Left ventricle myocardium superior (tissue), 1 donor: Measurements from ENCODE around the gene PUM1. TPM values are rescaled to one million over a fixed set of nuclear protein-coding genes. Genes with fewer than 3 reads are reported as not detected.

Experiments used
- ATAC-seq: fragments of 200-7000 bp; cut with Tn5 transposase; one replicate; pipeline ENCODE4 v1.9.1; 2020; ENCODE audit warnings: mild to moderate bottlenecking, moderate library complexity
- DNase-seq: peaks from one replicate; pipeline ENCODE4 v3.0.0-alpha.2; 2020
- intact Hi-C: fragments of 100-400 bp; cut with micrococcal nuclease; formaldehyde crosslinking; loops from one replicate; pipeline ENCODE4 v1.11.0; 2022
- total RNA-seq: library from RNA; stranded (reverse); fragmentation: NEBNext Ultra II Directional; extraction: Animal tissue kit (Norgen Biotek cat#: 25700); gene quantifications from one replicate; pipeline ENCODE4 v1.2.1, GENCODE V29; 2021
- donor health status: DM: no; HTN: yes; CAD: no; lungs with severe emphysema.

PUM1 gene
- total RNA-seq, 1 donor from 2014 or later = 75.0 TPM

DNA sequence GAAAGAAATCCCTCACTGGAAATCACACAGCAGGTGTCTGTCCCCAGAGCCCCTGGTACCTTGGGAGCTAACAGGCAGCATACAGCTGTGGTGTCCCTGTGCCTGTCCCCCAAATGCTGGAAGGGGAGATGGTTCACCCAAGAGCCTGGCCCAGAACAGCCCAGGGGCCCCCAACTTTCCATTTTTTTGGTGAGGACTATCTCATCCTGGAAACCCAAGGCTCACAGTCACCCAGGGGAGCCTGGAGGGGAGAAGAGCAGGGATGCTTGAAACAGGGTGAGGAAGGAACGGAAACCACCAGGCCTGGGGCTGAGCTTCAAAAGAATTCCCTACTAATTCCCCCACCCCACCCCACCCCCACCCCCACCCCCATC lies 160.6 kb downstream of the PUM1 start:
- no peak for ATAC-seq
- intact Hi-C loops = no loop called here
- DNase-seq = no peak

DNA sequence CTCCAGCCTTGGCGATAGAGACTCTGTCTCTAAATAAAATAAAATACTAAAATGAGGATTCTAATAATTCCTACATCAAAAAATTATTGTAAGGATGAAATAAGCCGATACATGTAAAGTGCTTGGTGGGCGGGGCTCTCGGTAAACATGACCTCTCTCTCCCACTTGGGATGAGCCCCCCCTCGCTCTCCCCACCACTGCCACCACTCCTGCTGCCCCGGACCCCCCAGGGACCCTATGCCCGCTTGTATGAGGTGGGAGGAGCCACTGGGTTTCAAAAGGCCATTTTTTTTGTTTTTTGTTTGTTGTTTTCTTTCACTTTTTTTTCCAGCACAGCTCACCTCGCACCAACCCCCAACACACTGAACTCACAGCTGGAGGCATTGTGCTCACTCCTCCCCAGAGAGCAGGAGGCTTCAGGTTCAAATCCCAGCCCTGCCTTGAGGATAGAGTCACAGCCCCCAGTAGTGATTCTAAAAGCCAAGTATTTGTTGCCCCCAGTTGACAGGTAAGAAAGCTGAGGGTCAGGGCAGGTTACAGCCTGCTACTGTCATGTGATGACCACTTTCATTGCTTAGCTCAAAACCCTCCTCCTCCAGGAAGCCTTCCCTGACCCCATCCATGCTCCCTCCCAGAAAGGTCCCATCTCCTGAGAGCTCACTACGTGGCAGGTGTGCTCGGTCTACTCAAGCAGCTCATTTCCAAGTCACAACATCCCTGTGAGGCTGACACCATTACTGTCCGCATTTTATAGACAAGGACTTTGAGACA lies 161.1 kb downstream of the PUM1 start:
- intact Hi-C loops = no loop called here
- ATAC-seq (no peak), DNase-seq (no peak)

DNA sequence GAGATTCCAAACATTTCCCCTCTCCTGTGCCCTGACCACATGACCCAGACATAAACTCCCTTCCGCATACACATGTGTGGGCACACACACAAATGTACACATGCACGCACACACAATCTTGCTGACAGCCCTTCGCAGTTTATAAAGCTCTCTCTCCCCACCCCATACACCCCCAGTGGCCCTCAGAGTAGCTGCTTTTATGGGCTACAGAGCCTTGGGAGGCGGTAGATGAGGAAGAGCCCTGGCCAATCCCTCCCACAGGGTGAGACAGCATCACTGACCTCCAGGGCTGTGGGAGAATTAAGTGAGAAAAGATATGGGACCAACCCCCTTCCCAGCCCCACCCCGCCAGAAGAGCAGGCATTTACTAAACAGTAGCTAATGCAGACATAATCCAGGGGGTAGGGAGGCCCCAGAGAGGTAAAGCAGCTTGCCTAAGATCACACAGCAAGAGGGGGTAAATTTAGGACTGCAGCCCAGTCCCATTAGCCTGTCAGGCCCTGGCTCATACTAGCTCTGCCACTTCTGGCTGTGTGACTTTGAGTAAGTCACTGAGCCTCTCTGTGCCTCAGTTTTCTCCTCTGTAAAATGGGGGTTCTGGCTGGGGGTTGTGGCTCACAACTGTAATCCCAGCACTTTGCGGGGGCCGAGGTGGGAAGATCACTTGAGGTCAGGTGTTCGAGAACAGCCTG lies 162.0 kb downstream of the PUM1 start:
- ATAC-seq (no peak), DNase-seq (no peak)
- intact Hi-C loops = no loop called here

DNA sequence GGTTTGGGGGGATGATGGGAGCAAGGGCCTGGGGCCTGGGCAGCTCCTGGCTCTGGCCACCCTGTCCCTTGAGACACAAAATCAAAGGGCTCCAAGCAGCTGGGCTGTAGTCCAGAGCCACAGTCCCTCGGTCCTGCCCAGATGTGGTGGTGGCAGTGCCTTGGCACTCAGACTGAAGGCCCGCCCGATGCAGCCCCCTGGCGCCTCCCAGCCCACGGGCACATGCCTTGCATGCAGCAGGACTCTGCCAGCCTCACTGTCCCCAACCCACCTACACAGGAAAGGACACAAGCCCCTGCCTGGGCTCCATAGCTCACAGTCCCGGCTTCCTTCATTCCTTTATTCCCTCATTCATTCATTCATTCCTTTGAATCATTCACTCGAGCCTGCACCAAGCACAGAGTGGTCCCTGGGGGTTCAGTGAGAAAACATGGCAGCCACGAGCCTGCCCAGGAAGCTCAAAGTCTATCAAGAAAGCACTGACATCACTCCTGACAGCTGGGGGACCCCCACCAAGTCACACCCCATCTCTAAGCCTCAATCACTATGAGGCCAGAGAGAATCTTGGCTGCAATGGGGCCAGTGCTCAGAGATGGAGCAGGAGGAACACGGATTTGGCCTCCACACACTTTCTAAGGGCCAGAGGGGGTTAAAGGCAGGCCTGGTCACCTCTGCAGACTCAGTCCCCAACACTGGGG lies 162.8 kb downstream of the PUM1 start:
- peak; percentile 19 for ATAC-seq
- intact Hi-C loops = no loop called here

DNA sequence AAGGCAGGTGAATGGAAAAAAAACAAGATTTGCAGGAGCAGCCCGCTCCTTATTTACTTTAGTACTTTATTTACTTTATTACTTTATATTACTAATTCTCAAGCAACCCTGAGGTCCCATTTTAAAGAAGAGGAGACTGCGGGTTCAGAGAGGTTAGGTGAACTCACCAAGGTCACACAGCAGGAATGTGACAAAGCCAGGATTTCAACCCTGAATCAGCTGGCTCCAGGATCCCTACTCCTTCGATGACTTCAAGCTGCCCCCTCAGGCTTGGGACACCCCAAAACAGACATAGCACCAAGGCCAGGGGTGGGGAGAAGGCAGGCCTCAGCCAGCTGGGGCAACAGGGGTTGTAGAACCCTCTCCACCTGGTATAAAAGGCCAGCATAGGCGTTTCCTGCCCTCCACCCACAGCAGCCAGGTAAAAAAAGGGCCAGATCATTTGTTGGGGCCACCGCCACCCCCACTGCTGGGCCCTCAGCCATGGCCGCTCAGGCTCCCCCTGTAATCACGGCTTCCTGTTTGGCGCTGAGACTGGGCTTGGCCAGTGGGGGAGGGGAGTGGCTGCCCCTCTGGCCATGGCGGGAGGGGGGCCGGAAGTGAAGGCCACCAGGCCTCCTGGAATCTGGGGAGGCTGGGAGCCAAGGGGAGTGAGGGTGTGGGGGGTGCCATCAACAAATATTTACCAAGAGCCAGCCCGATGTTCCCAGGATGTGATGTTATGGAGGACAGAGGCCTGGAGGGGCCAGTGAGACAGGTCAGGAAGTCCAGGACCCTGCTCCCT lies 163.5 kb downstream of the PUM1 start:
- ATAC-seq (peak; percentile 63), DNase-seq (peak; percentile 63)
- intact Hi-C loops = no loop called here

More for the DNA sequence above, 162.8 kb downstream of the PUM1 start:
- DNase-seq = no peak

DNA sequence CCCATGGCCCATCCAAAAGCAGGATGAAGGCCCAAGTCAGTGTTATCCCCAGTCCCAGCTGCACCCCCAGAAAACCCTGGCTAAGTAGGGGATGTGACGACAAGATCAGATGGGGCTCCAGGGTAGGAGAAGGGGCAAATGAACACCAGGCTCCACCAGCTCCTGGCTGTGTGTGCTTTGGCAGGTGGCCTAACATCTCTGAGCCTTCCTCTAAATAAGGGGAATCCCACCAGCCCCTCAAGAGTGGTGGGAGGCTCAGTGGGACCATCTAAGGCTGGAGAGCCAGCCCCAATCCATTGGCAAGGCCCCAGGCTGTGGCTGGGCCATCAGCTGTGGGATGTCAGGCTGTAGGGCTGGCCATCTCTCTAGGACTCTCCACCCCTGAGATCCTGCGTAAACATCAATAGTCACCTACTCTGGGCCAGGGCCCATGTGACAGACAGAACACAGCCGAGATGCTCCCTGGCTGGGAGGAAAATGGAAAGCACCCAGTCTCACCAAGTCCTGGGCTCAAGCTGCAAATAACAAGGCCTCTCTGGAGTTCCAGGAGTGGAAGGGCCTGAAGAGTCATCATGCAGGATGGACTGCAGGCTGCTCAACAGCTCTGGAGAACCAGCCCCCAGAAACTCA lies 164.5 kb downstream of the PUM1 start:
- intact Hi-C loops = no loop called here
- DNase-seq (no peak), ATAC-seq (no peak)

DNA sequence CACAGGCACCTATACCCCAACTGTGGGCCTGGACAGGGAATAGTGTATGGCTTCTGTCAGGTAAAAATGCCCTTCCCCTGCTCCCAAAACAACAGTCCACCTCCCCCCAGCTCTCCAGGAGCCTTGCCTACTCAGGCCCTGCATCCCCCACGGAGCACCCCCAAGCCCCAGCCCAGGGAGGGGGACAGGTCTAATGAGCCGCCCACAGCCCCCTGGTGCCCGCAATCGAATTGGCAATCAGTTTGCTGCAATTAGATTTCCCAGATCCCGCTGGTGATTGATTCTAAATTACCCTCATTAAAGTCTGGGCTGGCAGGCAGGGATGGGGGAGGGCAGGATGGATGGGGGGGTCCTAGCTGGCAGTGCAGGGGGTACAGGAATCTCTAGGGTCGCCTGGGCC lies 165.0 kb downstream of the PUM1 start:
- DNase-seq (no peak), ATAC-seq (no peak)
- intact Hi-C loops = no loop called here

DNA sequence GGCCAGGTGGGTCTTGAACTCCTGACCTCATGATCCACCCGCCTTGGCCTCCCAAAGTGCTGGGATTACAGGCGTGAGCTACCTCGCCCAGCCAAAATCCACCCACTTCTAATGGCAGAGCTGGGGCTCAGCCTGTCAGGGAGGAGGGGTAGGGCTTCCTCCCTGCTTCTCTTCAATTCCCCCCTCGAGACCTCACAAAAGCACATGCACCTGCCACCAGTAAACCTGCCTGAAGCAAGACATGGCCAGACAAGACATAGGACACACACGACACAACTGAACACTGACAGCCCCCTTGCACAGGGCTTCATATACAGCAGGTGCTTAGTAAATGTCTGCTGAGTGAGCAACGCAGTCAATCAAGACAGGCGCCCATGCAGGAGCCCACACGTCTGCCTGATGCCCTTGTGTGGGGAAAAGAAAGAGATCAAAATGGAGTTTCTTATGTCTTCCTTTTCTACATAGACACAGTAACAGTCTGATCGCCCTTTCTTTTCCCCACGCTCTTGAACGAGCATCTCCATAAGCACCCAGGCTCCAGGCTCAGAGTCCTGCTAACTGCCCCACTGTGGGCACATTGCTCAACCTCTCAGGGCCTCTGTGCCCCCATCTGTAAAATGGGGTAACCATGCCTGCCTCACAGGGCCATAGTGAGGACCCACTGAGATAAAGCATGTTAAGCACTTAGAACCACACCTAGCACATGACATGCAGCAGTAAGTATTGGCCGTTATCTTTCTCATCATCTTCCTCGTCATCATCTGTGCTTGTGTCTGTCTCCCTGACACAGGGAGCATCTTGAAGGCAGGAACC lies 165.7 kb downstream of the PUM1 start:
- no peak for DNase-seq
- intact Hi-C loops = no loop called here
- ATAC-seq = no peak

DNA sequence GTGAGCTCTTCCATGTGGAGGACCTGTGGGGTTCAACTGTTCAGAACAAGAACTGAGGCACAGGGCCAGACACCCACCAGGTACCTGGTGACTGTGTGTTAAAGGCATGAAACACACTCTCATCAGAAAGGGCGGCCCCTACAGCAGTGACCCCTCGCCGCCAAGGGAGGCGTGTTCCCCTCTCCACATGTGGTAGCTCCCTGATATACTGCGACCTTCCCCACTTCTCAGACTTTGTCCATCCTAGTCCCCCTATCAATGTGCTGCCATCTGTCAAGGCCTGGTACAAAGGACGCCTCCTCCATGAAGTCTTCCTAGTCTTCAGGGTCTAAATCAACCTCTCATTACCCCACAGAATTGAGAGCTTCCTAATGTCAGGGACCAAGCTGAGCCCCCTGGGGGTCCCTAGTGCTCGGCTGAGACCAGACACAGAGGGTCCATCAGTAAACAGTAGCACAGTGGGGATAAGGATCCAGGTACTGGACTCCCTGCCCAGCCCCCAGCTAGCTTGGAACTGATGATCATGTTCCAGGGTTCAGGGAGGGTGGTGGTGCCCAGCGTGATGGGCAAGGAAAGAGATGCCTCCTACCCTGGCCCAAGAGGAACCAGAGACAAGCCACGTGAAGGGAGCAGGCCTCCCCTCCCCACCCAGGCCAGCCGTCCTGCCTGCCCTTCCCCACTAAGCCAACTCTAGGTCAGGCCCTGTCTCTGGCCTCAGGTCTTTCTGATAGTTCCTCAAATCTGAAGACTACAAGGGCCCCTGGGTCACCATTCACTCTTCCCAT lies 167.3 kb downstream of the PUM1 start:
- intact Hi-C loops = no loop called here
- no peak for DNase-seq

DNA sequence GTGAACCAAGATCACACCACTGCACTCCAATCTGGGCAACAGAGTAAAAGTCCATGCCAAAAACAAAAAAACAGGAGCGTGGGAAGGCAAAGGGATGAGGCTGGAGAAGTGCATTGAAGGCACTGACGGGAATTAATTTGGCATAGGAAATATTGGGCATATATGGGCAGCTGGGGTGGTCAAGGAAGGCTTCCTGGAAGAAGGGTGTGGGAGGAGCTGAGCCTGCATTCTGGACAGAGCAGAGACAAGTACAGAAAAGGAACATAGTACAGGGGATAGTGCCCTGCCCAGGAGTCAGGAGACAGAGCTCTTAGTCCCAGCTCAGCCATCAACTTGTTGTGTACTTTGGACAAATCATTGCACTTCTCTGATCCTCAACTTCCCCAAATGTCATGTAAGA lies 168.6 kb downstream of the PUM1 start:
- intact Hi-C loops = no loop called here
- no peak for ATAC-seq
- DNase-seq = no peak

More for the DNA sequence above, 167.3 kb downstream of the PUM1 start:
- ATAC-seq = no peak

DNA sequence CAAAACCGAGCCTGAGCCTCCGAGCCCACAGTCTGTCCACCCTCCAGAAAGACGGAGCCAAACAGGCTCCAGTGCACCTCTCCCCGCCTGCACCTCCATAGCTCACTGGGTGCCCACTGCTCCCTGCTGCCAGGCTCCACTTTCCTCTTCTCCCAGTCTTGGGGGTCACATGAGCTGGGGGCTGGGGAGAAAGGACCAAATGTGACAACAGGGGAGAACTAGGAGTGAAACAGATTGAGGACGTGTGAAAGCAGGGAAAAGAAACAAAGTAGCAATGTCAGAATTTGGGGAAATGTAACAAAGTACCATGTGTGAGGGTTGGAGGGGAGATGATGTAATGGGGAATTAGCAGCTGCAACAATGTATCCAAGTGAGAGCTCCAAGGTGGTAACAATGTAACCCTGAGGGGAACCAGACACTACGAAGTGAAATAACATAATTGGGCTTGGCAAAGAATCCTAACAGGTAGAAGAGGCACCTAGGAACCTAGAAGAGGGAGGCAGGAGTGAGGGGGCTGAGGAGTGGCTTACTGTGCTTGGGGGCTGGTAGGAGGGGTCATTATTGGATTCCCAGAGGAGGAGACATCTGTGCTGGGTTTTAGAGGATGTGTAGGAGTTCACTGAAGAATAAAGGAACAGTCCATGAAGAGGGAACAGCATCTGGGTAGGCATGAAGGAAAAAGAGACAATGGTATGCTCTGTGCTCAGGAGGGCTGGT lies 169.4 kb downstream of the PUM1 start:
- DNase-seq (no peak), ATAC-seq (no peak)
- intact Hi-C loops = no loop called here

DNA sequence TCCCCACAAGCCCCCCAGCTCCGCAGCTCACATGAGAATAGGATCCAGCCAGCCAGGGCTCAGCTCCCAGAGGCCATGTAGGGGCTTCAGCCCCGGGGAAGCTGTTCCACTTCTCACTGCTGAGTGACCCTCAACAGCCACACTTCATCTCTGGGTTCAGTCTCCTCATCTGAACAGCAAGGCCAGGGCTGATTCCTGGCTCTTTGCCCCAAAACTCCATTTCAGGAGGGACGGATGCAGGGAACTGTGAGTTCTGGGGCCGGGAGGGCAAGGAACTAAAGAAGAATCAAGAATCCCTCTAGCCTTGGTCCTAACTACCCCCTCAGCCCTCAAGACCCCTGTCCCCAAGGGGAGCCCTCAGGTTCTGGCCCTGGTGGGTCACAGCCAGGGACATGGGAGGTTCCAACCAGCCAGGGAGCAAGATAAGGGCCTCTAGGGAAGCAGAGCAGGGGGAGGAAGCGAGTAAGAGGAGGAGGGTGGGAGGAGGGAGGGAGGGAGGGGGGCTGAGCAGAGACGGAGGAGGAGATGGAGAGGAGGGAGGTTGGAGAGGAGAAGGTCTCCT lies 170.1 kb downstream of the PUM1 start:
- peak; percentile 27 for ATAC-seq

DNA sequence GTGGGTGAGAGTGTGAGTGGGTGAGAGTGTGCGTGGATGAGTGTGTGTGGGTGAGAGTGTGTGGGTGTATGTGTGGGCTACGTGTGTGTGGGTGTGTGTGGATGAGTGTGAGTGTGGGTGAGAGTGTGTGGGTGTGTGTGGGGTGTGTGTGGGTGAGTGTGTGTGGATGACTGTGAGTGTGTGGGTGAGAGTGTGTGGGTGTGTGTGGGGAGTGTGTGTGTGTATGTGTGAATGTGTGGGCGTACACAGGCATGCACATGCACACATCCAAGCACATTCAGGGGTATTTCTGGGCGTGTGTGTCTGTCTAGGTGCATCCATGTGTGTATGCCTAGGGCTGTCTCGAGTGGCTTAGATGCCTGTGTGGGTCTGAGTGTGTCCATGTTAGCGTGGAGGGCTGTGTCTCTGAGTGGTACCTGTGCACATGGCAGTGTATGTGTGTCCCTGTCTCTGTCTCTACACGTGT lies 171.0 kb downstream of the PUM1 start:
- intact Hi-C loops = no loop called here
- DNase-seq = no peak
- no peak for ATAC-seq

More for the DNA sequence above, 170.1 kb downstream of the PUM1 start:
- no peak for DNase-seq
- intact Hi-C loops = no loop called here

DNA sequence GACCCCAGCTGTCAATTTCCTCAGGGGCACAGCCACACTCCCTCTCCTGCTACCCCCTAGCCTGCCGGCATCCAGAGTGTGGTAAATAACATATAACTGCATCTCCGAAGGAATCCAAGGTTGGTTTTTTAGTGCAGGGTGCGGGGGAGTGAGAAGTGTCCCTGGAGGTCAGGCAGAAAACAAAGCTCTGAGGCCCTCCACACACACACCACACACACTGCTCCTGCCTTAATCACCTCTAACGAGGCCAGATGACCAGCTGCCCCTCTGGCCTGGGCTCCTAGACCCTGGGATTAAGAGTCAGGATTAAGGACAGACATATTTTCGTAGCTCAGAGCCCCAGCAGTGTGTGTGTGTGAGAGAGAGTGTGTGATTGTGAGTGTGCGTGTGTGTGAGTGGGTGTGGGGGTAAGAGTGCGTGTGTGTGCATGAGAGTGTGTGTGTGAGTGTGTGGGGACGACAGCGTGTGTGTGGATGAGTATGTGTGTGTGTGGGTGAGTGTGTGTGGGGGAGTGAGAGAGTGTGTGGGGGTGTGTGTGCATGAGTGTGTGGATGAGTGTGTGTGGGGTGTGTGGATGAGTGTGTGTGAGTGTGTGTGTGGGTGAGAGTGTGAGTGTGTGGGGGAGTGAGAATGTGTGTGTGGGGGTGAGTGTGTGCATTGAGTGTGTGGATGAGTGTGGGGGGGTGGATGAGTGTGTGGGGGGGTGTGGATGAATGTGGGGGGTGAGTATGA lies 171.6 kb downstream of the PUM1 start:
- no peak for ATAC-seq
- no peak for DNase-seq
- intact Hi-C loops = no loop called here

DNA sequence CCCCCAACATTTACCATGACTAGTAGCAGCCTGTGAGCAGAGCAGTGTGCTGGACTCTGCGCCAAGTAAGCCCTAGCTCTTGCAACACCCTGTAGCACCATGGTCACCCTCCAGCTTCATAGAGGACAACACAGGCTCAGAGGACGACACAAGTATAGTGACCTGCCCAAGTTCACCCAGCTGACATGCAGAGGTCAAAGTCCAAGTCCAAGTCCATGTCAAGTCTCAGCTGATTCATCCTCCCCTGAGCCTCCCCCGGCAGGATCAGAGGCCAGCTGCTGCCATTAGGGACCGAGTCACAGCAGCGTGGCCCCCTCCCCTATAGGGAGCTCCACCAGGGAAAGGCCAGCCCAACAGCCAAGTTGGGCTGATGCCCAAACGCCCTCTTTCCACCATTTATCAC lies 172.8 kb downstream of the PUM1 start:
- intact Hi-C loops = no loop called here
- no peak for DNase-seq
- ATAC-seq = no peak

DNA sequence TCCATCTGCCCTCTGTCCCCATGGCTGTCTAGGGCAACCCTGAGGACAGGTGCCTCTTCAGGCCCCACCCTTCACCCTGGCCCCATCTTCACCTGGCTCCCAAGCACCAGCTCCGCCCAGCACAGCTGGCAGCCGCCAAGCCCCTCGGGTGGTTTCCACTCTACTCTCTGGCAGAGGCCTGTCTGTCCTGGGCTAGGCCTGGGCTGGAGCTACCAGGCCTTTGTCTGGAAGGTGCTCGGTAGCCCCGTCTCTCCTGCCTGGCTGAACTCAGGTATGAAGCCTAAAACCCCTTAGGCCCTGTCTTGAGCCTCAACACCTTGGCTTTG lies 174.3 kb downstream of the PUM1 start:
- ATAC-seq = no peak
- intact Hi-C loops = no loop called here
- DNase-seq = no peak
